ENCODE results near the gene GLIPR1L2.
"Not testable (repeated sequence)": the region's sequence is repeated elsewhere in the genome, so short reads cannot be mapped to it uniquely, and the experiment has no call there.

The GLIPR1L2 gene

GRCh38 chr12:75390899-75391538 lies at the start of gene GLIPR1L2:
Gene GLIPR1L2, plus strand, starts transcription at chr12:75391089. Its CDS starts 28 bp downstream, at chr12:75391117.
- peak; percentile 77 to 80 for DNase-seq (ENCODE audit: low read depth in 1 of 2, low spot score in 1 of 2)

- no peak for DNase-seq (ENCODE audit: low read depth in 1 of 2, low spot score in 1 of 2)
Measured at GRCh38 chr12:75341873-75342272, 49.0 kb upstream of the GLIPR1L2 start.

- no peak for DNase-seq (ENCODE audit: low read depth in 1 of 2, low spot score in 1 of 2)
Measured at GRCh38 chr12:75345531-75345930, 45.4 kb upstream of the GLIPR1L2 start.

GRCh38 chr12:75346215-75346614 lies 44.7 kb upstream of the GLIPR1L2 start:
- not testable (repeated sequence) for DNase-seq (ENCODE audit: low read depth in 1 of 2, low spot score in 1 of 2)

- no peak for DNase-seq (ENCODE audit: low read depth in 1 of 2, low spot score in 1 of 2)
Measured at GRCh38 chr12:75349946-75350345, 40.9 kb upstream of the GLIPR1L2 start.

GRCh38 chr12:75350413-75350812 lies 40.5 kb upstream of the GLIPR1L2 start:
- no peak for DNase-seq (ENCODE audit: low read depth in 1 of 2, low spot score in 1 of 2)

GRCh38 chr12:75354011-75354410 lies 36.9 kb upstream of the GLIPR1L2 start:
- DNase-seq (ENCODE audit: low read depth in 1 of 2, low spot score in 1 of 2) = no peak

- no peak for DNase-seq (ENCODE audit: low read depth in 1 of 2, low spot score in 1 of 2)
Measured at GRCh38 chr12:75360920-75361319, 30.0 kb upstream of the GLIPR1L2 start.

- no peak for DNase-seq (ENCODE audit: low read depth in 1 of 2, low spot score in 1 of 2)
Measured at GRCh38 chr12:75361408-75361807, 29.5 kb upstream of the GLIPR1L2 start.

- DNase-seq (ENCODE audit: low read depth in 1 of 2, low spot score in 1 of 2) = no peak
Measured at GRCh38 chr12:75364919-75365318, 26.0 kb upstream of the GLIPR1L2 start.

GRCh38 chr12:75366629-75367028 lies 24.3 kb upstream of the GLIPR1L2 start:
- DNase-seq (ENCODE audit: low read depth in 1 of 2, low spot score in 1 of 2) = no peak

- no peak for DNase-seq (ENCODE audit: low read depth in 1 of 2, low spot score in 1 of 2)
Measured at GRCh38 chr12:75374971-75375370, 15.9 kb upstream of the GLIPR1L2 start.

- no peak for DNase-seq (ENCODE audit: low read depth in 1 of 2, low spot score in 1 of 2)
Measured at GRCh38 chr12:75378354-75378753, 12.5 kb upstream of the GLIPR1L2 start.

- no peak for DNase-seq (ENCODE audit: low read depth in 1 of 2, low spot score in 1 of 2)
Measured at GRCh38 chr12:75389061-75389460, 1.8 kb upstream of the GLIPR1L2 start.

GRCh38 chr12:75389706-75390105 lies 1.2 kb upstream of the GLIPR1L2 start:
- DNase-seq (ENCODE audit: low read depth in 1 of 2, low spot score in 1 of 2) = no peak

GRCh38 chr12:75390156-75390898 lies 562 bp upstream of the GLIPR1L2 start:
- no peak for DNase-seq (ENCODE audit: low read depth in 1 of 2, low spot score in 1 of 2)

GRCh38 chr12:75404231-75404630 lies 13.3 kb downstream of the GLIPR1L2 start:
- DNase-seq (ENCODE audit: low read depth in 1 of 2, low spot score in 1 of 2) = no peak

GRCh38 chr12:75407683-75408082 lies 16.8 kb downstream of the GLIPR1L2 start:
- DNase-seq (ENCODE audit: low read depth in 1 of 2, low spot score in 1 of 2) = no peak

GRCh38 chr12:75409830-75410229 lies 18.9 kb downstream of the GLIPR1L2 start:
- DNase-seq (ENCODE audit: low read depth in 1 of 2, low spot score in 1 of 2) = no peak

GRCh38 chr12:75414671-75415070 lies 23.8 kb downstream of the GLIPR1L2 start:
- no peak for DNase-seq (ENCODE audit: low read depth in 1 of 2, low spot score in 1 of 2)

GRCh38 chr12:75419841-75420240 lies 29.0 kb downstream of the GLIPR1L2 start:
- no peak for DNase-seq (ENCODE audit: low read depth in 1 of 2, low spot score in 1 of 2)

GRCh38 chr12:75427491-75427890 lies 36.6 kb downstream of the GLIPR1L2 start:
- DNase-seq (ENCODE audit: low read depth in 1 of 2, low spot score in 1 of 2) = no peak

- DNase-seq (ENCODE audit: low read depth in 1 of 2, low spot score in 1 of 2) = no peak
Measured at GRCh38 chr12:75428767-75429166, 37.9 kb downstream of the GLIPR1L2 start.
